HepG2 (cell line): ENCODE measurements around the gene TFB1M. TPM values are rescaled to one million over a fixed set of nuclear protein-coding genes. Genes with fewer than 3 reads are reported as not detected.
A peak's percentile ranks its signal among the peaks of the same experiment; 100 is the strongest.

Experiments used
- AGO1 ChIP-seq: fragments of 200-400 bp; formaldehyde crosslinking; IDR thresholded peaks from 2 replicates; pipeline ENCODE4 v1.6.1; 2017; ENCODE audit warnings: mild to moderate bottlenecking, low read depth, low read length, moderate library complexity; ENCODE audit not compliant: poor library complexity, severe bottlenecking
- CBX1 ChIP-seq: IDR thresholded peaks from one replicate; pipeline ENCODE4 v1.6.1; 2016; ENCODE audit warnings: antibody characterized with exemption, low read depth
- CC2D1A ChIP-seq: sonication (generic); formaldehyde crosslinking; IDR thresholded peaks from 2 replicates; pipeline ENCODE4 v1.8.1; 2023; ENCODE audit warnings: mild to moderate bottlenecking, missing genetic modification reagents
- HDAC1 ChIP-seq: sonication (generic); formaldehyde crosslinking; IDR thresholded peaks from 2 replicates; pipeline ENCODE4 v1.5.1; 2020; ENCODE audit warnings: mild to moderate bottlenecking, missing genetic modification reagents
- HOXA7 ChIP-seq: sonication (generic); formaldehyde crosslinking; IDR thresholded peaks from 2 replicates; pipeline ENCODE4 v1.8.1; 2022; ENCODE audit warnings: mild to moderate bottlenecking, missing genetic modification reagents, moderate library complexity
- ISL2 ChIP-seq: sonication (generic); formaldehyde crosslinking; IDR thresholded peaks from 2 replicates; pipeline ENCODE4 v1.5.0; 2020; ENCODE audit warnings: missing genetic modification reagents
- MTA1 ChIP-seq: sonication (generic); formaldehyde crosslinking; IDR thresholded peaks from 2 replicates; pipeline ENCODE4 v1.4.0; 2020; ENCODE audit warnings: missing genetic modification reagents, mild to moderate bottlenecking, borderline replicate concordance
- NAIF1 ChIP-seq: sonication (generic); formaldehyde crosslinking; IDR thresholded peaks from 2 replicates; pipeline ENCODE4 v1.5.0; 2020; ENCODE audit warnings: mild to moderate bottlenecking, missing genetic modification reagents, borderline replicate concordance
- PLSCR1 ChIP-seq: sonication (generic); formaldehyde crosslinking; IDR thresholded peaks from 2 replicates; pipeline ENCODE4 v1.5.0; 2020; ENCODE audit warnings: missing genetic modification reagents, mild to moderate bottlenecking, borderline replicate concordance
- POGZ ChIP-seq: sonication (generic); formaldehyde crosslinking; IDR thresholded peaks from 2 replicates; pipeline ENCODE4 v1.4.0; 2020; ENCODE audit warnings: mild to moderate bottlenecking, missing genetic modification reagents
- REXO4 ChIP-seq: sonication (generic); formaldehyde crosslinking; IDR thresholded peaks from 2 replicates; pipeline ENCODE4 v1.8.0; 2022; ENCODE audit warnings: missing genetic modification reagents, mild to moderate bottlenecking, borderline replicate concordance
- SMYD3 ChIP-seq: sonication (generic); formaldehyde crosslinking; IDR thresholded peaks from 2 replicates; pipeline ENCODE4 v1.8.1; 2023; ENCODE audit warnings: mild to moderate bottlenecking, missing genetic modification reagents
- SP5 ChIP-seq: IDR thresholded peaks from 2 replicates; pipeline ENCODE4 v1.6.1; 2016; ENCODE audit warnings: low read depth, borderline replicate concordance
- ZBTB44 ChIP-seq: sonication (generic); formaldehyde crosslinking; IDR thresholded peaks from 2 replicates; pipeline ENCODE4 v1.4.0; 2020; ENCODE audit warnings: missing genetic modification reagents
- ZFY ChIP-seq: sonication (generic); formaldehyde crosslinking; IDR thresholded peaks from 2 replicates; pipeline ENCODE4 v1.4.0; 2020; ENCODE audit warnings: missing genetic modification reagents
- ZNF318 ChIP-seq: sonication (generic); formaldehyde crosslinking; IDR thresholded peaks from 2 replicates; pipeline ENCODE4 v1.4.0; 2020; ENCODE audit warnings: mild to moderate bottlenecking, missing genetic modification reagents
- ZNF83 ChIP-seq: sonication (generic); formaldehyde crosslinking; IDR thresholded peaks from 2 replicates; pipeline ENCODE4 v1.4.0; 2020; ENCODE audit warnings: missing genetic modification reagents, mild to moderate bottlenecking, borderline replicate concordance
- ZSCAN22 ChIP-seq: sonication (generic); formaldehyde crosslinking; IDR thresholded peaks from 2 replicates; pipeline ENCODE4 v1.4.0; 2020; ENCODE audit warnings: mild to moderate bottlenecking, missing genetic modification reagents
- polyA plus RNA-seq, 8 experiments: library from polyadenylated mRNA; depleted of rRNA in 3 of 8; stranded (reverse) in 7 of 8; unstranded in 1 of 8; fragments of >200 nt; fragmentation: Illumina TruSeq in 4 of 8; extraction: Trizol in 4 of 8; gene quantifications; 2 replicates each; pipeline versions ENCODE4 v1.2.1 to v1.2.3, GENCODE V29; 2011 to 2016; ENCODE audit warnings: low read depth in 4 of 8, missing spikeins in 1 of 8, mixed read lengths in 1 of 8; ENCODE audit not compliant: insufficient read depth in 1 of 8
- total RNA-seq, 5 experiments: library from RNA; depleted of rRNA; stranded (reverse); fragments of >200 nt; fragmentation: Illumina TruSeq; extraction: Trizol; gene quantifications; 2 replicates each; pipeline ENCODE4 v1.2.3, GENCODE V29; 2016; ENCODE audit warnings: low read depth in 1 of 5

Gene TFB1M
- total and polyA plus RNA-seq, 2 of the 13 experiments (the other 11 are each of a cell fraction or from before 2014, with no cell fraction given), result 91.4 to 122 TPM

GRCh38 chr6:155314092-155314772 is at the start of gene TFB1M (continued):
- TF ChIP-seq ZNF318 (CRISPR knock-in tag) (peak; percentile 87; the same call in 1 of the 2 replicates), PLSCR1 (CRISPR knock-in tag) (no peak), HDAC1 (peak; percentile 77), AGO1 (peak; percentile 77), POGZ (CRISPR knock-in tag) (no peak; the same call in 1 of the 2 replicates), ISL2 (peak; percentile 24; the same call in 1 of the 2 replicates), ZBTB44 (no peak), ZFY (peak; percentile 57; the same call in 1 of the 2 replicates), SP5 (CRISPR knock-in tag) (peak; percentile 19), REXO4 (CRISPR knock-in tag) (peak; percentile 22; the same call in 1 of the 2 replicates), MTA1 (CRISPR knock-in tag) (peak; percentile 84; the same call in 1 of the 2 replicates), ZNF83 (CRISPR knock-in tag) (no peak; the same call in 1 of the 2 replicates), HOXA7 (no peak), ZSCAN22 (0 out of 2 replicates have a peak, but pooled peaks have one; percentile 43), NAIF1 (CRISPR knock-in tag) (0 out of 2 replicates have a peak, but pooled peaks have one; percentile 12), CBX1 (peak; percentile 81), CC2D1A (no peak), SMYD3 (no peak)
